HG02623 (cell line): Measurements from ENCODE around the gene HSD17B10.
"Not testable (repeated sequence)": the region's sequence is repeated elsewhere in the genome, so short reads cannot be mapped to it uniquely, and the experiment has no call there.

Source experiments
- ATAC-seq: cut with Tn5 transposase; IDR thresholded peaks from one replicate; pipeline ENCODE4 v1.9.1; 2021; ENCODE audit warnings: moderate library complexity; ENCODE audit not compliant: unreplicated experiment

The HSD17B10 gene

DNA sequence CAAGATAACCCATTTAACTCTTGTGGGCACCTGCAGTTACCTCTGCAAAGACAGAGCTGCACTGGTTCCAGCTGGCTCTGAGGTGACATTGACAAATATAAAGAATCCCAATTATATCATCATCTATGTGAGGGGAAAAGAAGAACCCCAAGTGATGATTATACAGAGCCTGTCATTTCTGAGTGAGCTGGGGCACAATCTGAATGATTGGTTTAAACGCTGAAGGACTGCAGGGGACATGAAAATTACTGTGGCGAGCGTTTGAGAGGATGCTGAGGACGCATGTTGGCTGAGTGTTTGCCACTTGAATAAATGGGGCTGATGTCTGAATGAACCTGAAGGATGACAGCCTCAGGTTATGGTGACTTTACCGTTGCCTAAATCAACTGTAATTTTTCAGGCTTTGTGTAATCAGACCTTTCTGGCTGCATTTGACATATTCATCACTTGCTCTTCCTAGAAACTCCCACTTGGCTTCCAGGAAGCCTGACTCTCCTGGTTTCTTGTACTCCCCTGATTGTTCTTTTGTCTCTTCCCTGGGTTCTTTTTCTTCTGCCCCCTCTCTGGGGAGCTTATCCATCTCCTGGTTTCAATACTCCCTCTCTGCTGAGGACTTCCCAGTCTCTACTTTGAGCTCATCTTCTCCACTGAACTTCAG, 4.1 kb upstream of the HSD17B10 start:
- ATAC-seq: no peak

GRCh38 chrX:53437206-53437605, 3.0 kb upstream of the HSD17B10 start:
- no peak for ATAC-seq

DNA sequence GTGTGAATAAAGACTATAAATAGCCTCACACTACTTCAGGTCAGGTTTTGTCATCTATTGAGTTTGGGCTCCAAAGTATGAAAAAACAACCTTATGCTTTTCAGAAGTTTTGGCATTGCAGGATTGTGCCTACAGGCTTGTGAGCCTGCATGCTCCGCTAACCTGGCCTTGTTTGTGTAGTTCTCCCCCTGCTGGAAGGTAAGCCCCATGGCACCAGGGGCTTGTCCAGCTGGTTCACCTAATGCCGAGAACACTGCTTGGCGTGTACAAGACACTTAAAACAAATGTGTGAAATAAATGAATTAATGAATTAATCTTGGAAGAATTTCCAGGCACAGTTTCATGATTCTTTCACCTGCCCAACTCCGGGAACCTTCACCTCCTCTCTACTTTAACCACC, 1.8 kb upstream of the HSD17B10 start:
- peak; percentile 57 for ATAC-seq

GRCh38 chrX:53430231-53430630, 3.9 kb downstream of the HSD17B10 start:
- ATAC-seq: no peak

GRCh38 chrX:53429755-53430154, 4.4 kb downstream of the HSD17B10 start:
- ATAC-seq: no peak

DNA sequence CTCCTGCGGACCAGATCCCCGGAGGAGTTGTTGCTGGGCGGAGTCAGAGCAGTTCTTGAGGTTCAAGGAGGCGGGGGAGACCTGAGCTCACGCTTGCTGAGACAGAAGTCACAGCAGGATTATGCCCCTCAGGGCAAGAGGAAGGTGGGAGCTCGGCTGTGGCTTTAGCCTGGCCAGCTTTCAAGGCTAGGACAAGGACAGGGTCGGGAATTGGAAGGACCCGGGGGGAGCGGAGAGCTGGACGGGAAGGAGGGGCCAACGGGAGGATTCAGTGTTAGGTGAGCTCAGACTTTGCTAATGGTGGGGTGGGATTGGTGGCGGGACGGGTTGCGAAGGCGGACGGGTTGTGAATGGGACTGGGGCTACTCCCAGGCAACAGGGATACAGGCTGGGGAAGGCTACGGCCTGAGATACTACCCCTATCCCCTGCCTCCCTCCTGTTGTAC, 11.3 kb downstream of the HSD17B10 start, which contains the start of gene RIBC1:
TSS of gene RIBC1 (plus strand) at position 13 of the 446 bp plus-strand sequence. CDS start 3,404 bp downstream, outside the sequence.
- ATAC-seq: no peak

DNA sequence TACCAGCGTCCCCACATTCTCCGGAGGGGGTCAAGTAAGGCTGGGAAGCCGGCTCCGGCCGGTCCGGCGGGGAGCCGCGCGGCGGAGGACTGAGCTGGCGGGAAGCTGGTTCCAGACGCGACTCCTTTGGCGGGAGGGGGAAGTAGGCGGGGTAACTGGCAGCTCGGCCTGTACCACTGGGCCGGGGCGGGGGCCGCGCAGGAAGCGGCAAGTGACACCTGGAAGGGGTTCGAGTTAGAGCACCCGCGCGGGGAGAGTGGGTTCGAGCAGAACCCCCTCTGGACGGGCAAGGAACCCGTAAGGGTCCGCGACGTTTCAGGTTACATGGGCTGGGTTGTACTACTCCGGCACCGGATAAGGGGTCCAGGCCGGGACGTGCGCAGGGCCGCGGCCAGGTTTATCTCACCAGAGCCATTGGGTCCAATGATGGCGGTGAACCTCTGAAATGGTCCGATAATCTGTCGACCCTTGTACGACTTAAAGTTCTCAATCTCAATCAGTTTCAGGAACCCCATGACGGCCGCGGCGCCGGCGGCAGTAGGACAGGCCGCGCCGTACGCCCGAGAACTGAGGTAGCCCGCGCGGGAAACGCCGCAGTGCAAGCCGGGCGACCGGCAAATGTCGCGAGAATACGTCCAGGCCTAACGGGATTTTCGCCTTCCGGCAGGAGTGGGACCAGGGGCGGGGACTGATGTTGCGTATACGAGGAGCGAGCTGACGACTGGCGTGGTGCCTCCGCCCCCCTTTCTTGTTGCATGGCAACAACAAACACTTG, 11.9 kb downstream of the HSD17B10 start, which contains the start of gene SMC1A:
TSS of gene SMC1A (minus strand) at position 569 of the 775 bp plus-strand sequence. CDS start at position 515, 54 bp downstream.
- peak; percentile 89 for ATAC-seq

DNA sequence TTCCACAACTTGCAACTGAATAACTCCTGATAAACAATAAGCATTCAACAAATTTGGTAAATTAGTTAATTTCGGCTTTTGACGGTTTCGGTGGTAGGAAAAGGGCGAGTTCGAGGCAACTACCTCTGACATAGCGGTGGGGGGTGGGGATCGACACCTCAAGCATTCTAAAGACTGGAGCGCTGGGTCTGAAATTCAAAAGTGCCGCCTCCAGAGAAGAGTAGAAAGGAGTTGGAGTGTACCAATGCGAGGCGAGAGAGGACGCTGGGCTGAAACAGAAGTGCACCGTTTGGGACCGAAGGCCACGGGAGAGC, 12.4 kb downstream of the HSD17B10 start:
- peak; percentile 5 for ATAC-seq

DNA sequence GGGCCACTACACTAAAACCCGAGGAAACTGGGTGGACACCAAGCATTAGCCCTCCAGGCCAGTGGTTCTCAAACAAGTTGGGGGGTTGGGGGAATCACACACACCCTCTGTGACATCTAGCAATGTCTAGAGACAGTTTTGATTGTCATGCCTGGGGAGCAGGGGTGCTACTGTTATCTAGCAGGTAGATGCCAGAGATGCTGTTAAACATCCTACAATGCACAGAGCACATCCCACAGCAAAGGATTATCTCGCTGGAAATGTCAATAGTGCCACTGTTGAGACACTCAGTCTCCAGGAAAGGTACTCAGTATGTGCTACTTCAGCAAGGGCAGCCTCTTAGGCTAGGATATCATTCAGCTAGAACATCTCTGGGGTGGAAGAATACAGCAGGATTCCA, 13.0 kb downstream of the HSD17B10 start:
- no peak for ATAC-seq

- ATAC-seq: not testable (repeated sequence)
Measured at GRCh38 chrX:53420351-53420750, 13.8 kb downstream of the HSD17B10 start.

DNA sequence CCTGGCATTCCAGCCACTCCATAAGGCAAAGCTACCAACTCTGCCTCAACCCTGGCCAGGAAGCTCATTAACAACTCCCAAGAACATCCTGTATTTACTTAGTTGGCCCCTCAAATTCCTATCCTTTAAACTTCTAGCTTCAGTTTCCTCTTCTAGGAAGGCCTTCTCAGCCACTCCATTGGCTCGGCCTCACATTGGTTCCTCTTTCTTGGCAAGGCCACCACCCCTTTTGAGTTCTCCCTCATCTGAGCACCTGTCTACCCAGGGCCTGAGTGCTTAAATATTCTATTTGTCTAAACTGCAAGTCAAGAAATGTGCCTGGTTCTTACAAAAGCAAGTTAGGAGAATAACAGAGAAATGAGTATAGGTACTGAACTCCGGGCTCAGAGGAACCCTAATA, 21.7 kb downstream of the HSD17B10 start:
- ATAC-seq: no peak

DNA sequence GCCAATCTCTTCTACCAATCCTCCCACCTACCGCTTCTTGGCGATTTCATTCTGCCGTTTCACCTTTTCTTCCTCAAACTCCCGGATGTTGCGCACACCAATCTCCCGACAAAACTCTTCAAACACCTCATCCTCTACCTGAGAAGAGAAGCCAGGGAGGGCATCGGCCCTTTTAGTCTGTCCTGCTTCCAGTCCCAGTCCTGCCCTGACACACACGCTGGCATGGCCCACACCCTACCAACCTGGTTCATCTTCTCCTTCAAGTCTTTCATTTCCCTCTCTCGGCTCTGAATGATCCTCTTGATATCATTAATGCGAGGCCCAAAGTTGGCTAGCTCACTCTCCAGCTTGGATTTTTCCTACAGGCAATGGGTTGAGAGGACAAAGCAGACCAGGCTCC, 30.6 kb downstream of the HSD17B10 start:
- no peak for ATAC-seq

DNA sequence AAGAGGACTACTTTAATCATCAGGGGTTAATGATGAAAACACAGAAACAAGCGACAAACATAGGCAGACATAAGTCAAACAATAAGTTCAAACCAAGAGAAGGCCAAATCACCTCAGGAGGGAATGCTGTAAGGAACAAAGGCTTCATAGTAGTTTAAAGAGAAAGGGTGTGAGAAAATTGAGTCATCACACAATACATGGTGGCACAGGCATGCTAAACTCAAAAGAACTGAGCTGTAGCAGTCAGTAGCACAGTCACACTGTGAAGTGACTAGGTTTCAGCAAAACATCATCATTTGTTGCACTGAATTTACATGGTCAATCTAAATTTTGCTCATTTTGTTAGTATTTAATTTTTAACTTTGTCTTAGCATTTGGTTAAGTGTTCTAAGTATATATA, 36.0 kb downstream of the HSD17B10 start:
- no peak for ATAC-seq

GRCh38 chrX:53395605-53396298, 38.4 kb downstream of the HSD17B10 start:
- ATAC-seq: no peak

GRCh38 chrX:53383376-53384076, 50.6 kb downstream of the HSD17B10 start:
- no peak for ATAC-seq
